MM.1S (cell line): Measurements from ENCODE around the gene CD14.
"Not testable (repeated sequence)": the region's sequence is repeated elsewhere in the genome, so short reads cannot be mapped to it uniquely, and the experiment has no call there.

Experiments used
- DNase-seq: peaks from one replicate; pipeline ENCODE4 v3.0.0-alpha.2; 2015
- H2AFZ ChIP-seq: fragments of 300-600 bp; sonication (generic); 2 replicates; pipeline ENCODE4 v1.6.0; 2016; ENCODE audit warnings: antibody characterized with exemption, low read length
- H3F3A ChIP-seq: fragments of 300-600 bp; sonication (generic); 2 replicates; pipeline ENCODE4 v1.6.1; 2016; ENCODE audit warnings: mild to moderate bottlenecking, antibody characterized with exemption, low read length, moderate library complexity, mixed read lengths; ENCODE audit not compliant: insufficient read depth
- H3K27ac ChIP-seq: fragments of 300-600 bp; sonication (generic); 2 replicates; pipeline ENCODE4 v1.5.1; 2016; ENCODE audit warnings: mild to moderate bottlenecking, low read length
- H3K27me3 ChIP-seq: fragments of 300-600 bp; sonication (generic); replicated peaks from 2 replicates; pipeline ENCODE4 v1.6.0; 2016; ENCODE audit warnings: low read length; ENCODE audit not compliant: insufficient read depth
- H3K36me3 ChIP-seq: fragments of 300-600 bp; sonication (generic); replicated peaks from 2 replicates; pipeline ENCODE4 v1.6.1; 2016; ENCODE audit warnings: mild to moderate bottlenecking, low read length, mixed read lengths; ENCODE audit not compliant: insufficient read depth
- H3K4me1 ChIP-seq: fragments of 300-600 bp; sonication (generic); 2 replicates; pipeline ENCODE4 v1.6.1; 2016; ENCODE audit warnings: low read length, mixed read lengths
- H3K4me2 ChIP-seq: fragments of 300-600 bp; sonication (generic); 2 replicates; pipeline ENCODE4 v1.6.0; 2016; ENCODE audit warnings: low read depth, low read length
- H3K4me3 ChIP-seq: fragments of 300-600 bp; sonication (generic); 2 replicates; pipeline ENCODE4 v1.5.1; 2016; ENCODE audit warnings: low read length, mixed read lengths
- H3K79me2 ChIP-seq: fragments of 300-600 bp; sonication (generic); 2 replicates; pipeline ENCODE4 v1.6.1; 2016; ENCODE audit warnings: mixed run types, low read length, mixed read lengths
- H3K9ac ChIP-seq: fragments of 300-600 bp; sonication (generic); 2 replicates; pipeline ENCODE4 v1.6.1; 2016; ENCODE audit warnings: low read length, mixed read lengths
- H3K9me2 ChIP-seq: fragments of 300-600 bp; sonication (generic); replicated peaks from 2 replicates; pipeline ENCODE4 v1.6.1; 2016; ENCODE audit warnings: mild to moderate bottlenecking, low read length, mixed read lengths; ENCODE audit not compliant: insufficient read depth
- H3K9me3 ChIP-seq: fragments of 300-600 bp; sonication (generic); replicated peaks from 2 replicates; pipeline ENCODE4 v1.6.1; 2016; ENCODE audit warnings: mild to moderate bottlenecking, low read length, mixed read lengths; ENCODE audit not compliant: insufficient read depth
- H4K20me1 ChIP-seq: fragments of 300-600 bp; sonication (generic); 2 replicates; pipeline ENCODE4 v1.6.1; 2016; ENCODE audit warnings: mild to moderate bottlenecking, low read length, moderate library complexity, mixed read lengths; ENCODE audit not compliant: insufficient read depth
- EZH2 ChIP-seq: fragments of 300-600 bp; sonication (generic); optimal IDR thresholded peaks from 2 replicates; pipeline ENCODE3; 2017; ENCODE audit warnings: low read depth, mild to moderate bottlenecking, antibody characterized with exemption, low read length, mixed read lengths
- EZH2phosphoT487 ChIP-seq: fragments of 300-600 bp; sonication (generic); IDR thresholded peaks from 2 replicates; pipeline ENCODE4 v1.6.1; 2018; ENCODE audit warnings: antibody characterized with exemption, low read length
- TF ChIP-seq, protein P1 (sequence below): fragments of 300-600 bp; sonication (generic); IDR thresholded peaks from 2 replicates; pipeline ENCODE4 v1.5.1; 2016; ENCODE audit warnings: antibody characterized with exemption, low read length, mixed read lengths

The CD14 gene

DNA sequence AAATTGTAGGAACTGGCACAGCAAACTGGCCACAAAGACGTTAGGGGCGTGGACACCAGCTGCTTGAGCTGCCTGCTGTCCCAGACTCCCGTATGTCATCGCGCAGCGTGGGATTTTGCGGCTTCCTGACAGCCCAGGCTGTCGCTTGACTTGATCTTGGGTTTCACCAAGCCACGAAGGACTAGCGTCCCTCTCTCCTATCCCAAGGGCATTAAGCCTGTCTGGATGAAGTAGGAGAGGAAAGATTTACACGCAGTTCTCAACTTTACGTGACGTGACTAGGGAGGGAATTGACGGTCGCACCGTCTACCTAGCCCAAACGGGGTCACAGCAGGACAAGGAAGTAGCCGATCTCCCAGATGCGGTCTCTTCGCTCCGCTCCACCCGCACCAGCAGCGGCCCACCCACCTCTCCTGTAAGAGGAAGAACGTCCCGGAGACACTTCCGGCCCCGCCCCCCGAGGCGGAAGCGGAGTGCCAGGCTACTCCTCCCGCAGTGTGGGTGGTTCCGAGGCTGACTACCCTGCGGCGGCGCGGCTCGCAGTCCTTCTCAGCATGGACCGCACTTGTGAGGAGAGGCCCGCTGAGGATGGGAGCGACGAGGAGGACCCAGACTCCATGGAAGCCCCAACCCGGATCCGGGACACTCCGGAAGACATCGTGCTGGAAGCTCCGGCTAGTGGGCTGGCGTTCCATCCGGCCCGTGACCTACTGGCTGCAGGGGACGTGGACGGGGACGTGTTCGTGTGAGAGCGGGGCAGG lies 31.6 kb upstream of the CD14 start, which contains the start of gene WDR55:
Gene WDR55, plus strand, starts transcription at position 546 of the 761 bp plus-strand sequence. Its CDS starts 9 bp downstream, at position 555.
- no peaks in the 10 kb centered on the region for H4K20me1 ChIP-seq
- peak within 1 kb of the TSS; percentile 86 for H2AFZ ChIP-seq
- peak within 1 kb of the TSS; percentile 76 for H3K27ac ChIP-seq
- no peaks in the 10 kb centered on the region for H3K9me2 ChIP-seq
- TF ChIP-seq EZH2: no peak
- TF ChIP-seq EZH2phosphoT487: no peak
- TF ChIP-seq, protein P1, sequence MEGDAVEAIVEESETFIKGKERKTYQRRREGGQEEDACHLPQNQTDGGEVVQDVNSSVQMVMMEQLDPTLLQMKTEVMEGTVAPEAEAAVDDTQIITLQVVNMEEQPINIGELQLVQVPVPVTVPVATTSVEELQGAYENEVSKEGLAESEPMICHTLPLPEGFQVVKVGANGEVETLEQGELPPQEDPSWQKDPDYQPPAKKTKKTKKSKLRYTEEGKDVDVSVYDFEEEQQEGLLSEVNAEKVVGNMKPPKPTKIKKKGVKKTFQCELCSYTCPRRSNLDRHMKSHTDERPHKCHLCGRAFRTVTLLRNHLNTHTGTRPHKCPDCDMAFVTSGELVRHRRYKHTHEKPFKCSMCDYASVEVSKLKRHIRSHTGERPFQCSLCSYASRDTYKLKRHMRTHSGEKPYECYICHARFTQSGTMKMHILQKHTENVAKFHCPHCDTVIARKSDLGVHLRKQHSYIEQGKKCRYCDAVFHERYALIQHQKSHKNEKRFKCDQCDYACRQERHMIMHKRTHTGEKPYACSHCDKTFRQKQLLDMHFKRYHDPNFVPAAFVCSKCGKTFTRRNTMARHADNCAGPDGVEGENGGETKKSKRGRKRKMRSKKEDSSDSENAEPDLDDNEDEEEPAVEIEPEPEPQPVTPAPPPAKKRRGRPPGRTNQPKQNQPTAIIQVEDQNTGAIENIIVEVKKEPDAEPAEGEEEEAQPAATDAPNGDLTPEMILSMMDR: no peak
- H3K27me3 ChIP-seq: no peaks in the 10 kb centered on the region
- no peaks in the 10 kb centered on the region; the same call in 1 of the 2 replicates for H3K4me1 ChIP-seq
- H3K9me3 ChIP-seq: no peaks in the 10 kb centered on the region
- H3K4me3 ChIP-seq: peak within 1 kb of the TSS; percentile 90
- DNase-seq: peak; percentile 95
- no peaks in the 10 kb centered on the region; the same call in 1 of the 2 replicates for H3K36me3 ChIP-seq
- H3K4me2 ChIP-seq: peak within 1 kb of the TSS; percentile 81
- H3K9ac ChIP-seq: peak within 1 kb of the TSS; percentile 53
- peaks cover 13% of the 10 kb centered on the region for H3F3A ChIP-seq
- H3K79me2 ChIP-seq: peaks cover 47% of the 10 kb centered on the region

DNA sequence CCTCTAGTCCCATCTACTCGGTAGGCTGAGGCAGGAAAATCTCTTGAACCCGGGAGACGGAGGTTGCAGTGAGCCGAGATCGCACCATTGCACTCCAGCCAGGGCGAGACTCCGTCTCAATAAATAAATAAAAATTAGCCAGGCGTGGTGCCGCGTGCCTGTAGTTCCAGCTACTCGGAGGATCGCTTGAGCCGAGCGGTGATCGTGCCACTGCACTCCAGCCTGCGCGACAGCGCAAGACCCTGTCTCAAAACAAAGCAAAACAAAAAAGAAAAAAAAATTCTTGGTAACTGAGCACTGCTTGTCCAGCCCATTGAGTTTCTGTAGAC lies 31.0 kb upstream of the CD14 start:
- H4K20me1 ChIP-seq: no peaks in the 10 kb centered on the region
- peaks cover 43% of the 10 kb centered on the region for H3K79me2 ChIP-seq
- peak overlapping the region; percentile 53 for H3K9ac ChIP-seq
- no peaks in the 10 kb centered on the region for H3K9me3 ChIP-seq
- no peak for TF ChIP-seq EZH2phosphoT487
- TF ChIP-seq, protein P1: no peak
- TF ChIP-seq EZH2: no peak
- DNase-seq: no peak
- no peaks in the 10 kb centered on the region; the same call in 1 of the 2 replicates for H3K36me3 ChIP-seq
- peaks cover 13% of the 10 kb centered on the region for H3F3A ChIP-seq
- peak overlapping the region; percentile 90 for H3K4me3 ChIP-seq
- peak overlapping the region; percentile 81 for H3K4me2 ChIP-seq
- H3K9me2 ChIP-seq: no peaks in the 10 kb centered on the region
- H2AFZ ChIP-seq: peak overlapping the region; percentile 86
- peak overlapping the region; percentile 76 for H3K27ac ChIP-seq
- H3K4me1 ChIP-seq: no peaks in the 10 kb centered on the region; the same call in 1 of the 2 replicates
- no peaks in the 10 kb centered on the region for H3K27me3 ChIP-seq

DNA sequence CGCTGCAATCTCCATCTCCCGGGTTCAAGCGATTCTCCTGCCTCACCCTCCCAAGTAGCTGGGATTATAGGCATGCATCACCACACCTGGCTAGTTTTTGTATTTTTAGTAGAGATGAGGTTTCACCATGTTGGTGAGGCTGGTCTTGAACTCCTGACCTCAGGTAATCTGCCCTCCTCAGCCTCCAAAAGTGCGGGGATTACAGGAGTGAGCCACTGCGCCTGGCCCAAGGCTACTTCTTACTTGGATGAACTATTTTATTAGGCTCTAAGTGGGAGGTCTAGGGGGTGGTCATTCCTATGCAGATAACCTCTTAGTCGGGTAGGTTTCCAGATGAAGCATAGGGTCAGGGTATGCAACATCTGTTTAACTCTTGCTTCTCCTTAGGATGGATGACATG lies 27.4 kb upstream of the CD14 start:
- H4K20me1 ChIP-seq, H3K27me3 ChIP-seq, H2AFZ ChIP-seq, H3K27ac ChIP-seq, H3K79me2 ChIP-seq, H3K4me2 ChIP-seq, H3K4me1 ChIP-seq, H3K4me3 ChIP-seq, H3K9me2 ChIP-seq, H3K9ac ChIP-seq, H3K9me3 ChIP-seq, DNase-seq: not testable (repeated sequence)
- H3F3A ChIP-seq: peaks cover 13% of the 10 kb centered on the region
- H3K36me3 ChIP-seq: peaks cover 11% of the 10 kb centered on the region

DNA sequence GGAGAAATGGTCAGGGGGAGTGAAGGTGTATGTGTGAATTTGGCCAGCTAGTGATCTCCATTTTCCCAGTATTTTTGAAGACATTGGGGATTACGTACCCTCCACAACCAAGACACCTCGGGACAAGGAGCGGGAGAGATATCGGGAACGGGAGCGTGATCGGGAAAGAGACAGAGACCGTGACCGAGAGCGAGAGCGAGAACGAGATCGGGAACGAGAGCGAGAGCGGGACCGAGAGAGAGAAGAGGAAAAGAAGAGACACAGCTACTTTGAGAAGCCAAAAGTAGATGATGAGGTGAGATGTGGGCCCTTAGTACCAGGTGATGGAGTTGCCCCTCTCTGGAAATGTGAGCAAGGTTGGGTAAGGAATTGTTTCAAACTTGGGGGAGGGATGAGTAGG lies 25.9 kb upstream of the CD14 start:
- no peak overlapping the region for H3K9ac ChIP-seq
- no peak for DNase-seq
- peaks cover 7% of the 10 kb centered on the region for H3F3A ChIP-seq
- H3K79me2 ChIP-seq: no peaks in the 10 kb centered on the region
- H4K20me1 ChIP-seq: no peaks in the 10 kb centered on the region
- no peaks in the 10 kb centered on the region for H3K4me1 ChIP-seq
- no peaks in the 10 kb centered on the region for H3K27me3 ChIP-seq
- H2AFZ ChIP-seq: no peak overlapping the region
- no peaks in the 10 kb centered on the region for H3K9me3 ChIP-seq
- no peak overlapping the region for H3K4me2 ChIP-seq
- TF ChIP-seq, protein P1: no peak
- TF ChIP-seq EZH2 (no peak), EZH2phosphoT487 (no peak)
- no peak overlapping the region for H3K4me3 ChIP-seq
- no peaks in the 10 kb centered on the region for H3K9me2 ChIP-seq
- no peak overlapping the region for H3K27ac ChIP-seq
- peaks cover 13% of the 10 kb centered on the region for H3K36me3 ChIP-seq
